ENCODE results near the gene DIAPH2. TPM values are rescaled to one million over a fixed set of nuclear protein-coding genes. Genes with fewer than 3 reads are reported as not detected.

The DIAPH2 gene
- total RNA-seq, 1 experiment from 2014 or later: 15.9 TPM

DNA sequence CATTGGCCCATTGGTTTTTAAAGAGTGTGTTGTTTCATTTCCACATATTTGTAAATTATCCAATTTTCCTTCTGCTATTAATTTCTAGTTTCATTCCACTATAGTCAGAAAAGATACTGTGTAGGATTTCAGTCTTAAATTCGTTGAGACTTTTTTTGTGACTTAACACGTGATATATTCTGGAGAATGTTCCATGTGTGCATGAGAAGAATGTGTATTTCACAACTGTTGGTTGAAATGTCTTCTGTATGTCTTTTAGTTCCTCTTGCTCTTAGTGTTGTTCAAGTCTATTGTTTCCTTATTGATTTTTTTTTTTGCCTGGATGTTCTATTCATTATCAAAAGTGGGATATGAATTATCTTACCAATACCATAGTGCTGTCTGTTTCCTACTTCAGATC, 806.0 kb downstream of the DIAPH2 start:
- no peak for DNase-seq (ENCODE audit: low spot score)

DNA sequence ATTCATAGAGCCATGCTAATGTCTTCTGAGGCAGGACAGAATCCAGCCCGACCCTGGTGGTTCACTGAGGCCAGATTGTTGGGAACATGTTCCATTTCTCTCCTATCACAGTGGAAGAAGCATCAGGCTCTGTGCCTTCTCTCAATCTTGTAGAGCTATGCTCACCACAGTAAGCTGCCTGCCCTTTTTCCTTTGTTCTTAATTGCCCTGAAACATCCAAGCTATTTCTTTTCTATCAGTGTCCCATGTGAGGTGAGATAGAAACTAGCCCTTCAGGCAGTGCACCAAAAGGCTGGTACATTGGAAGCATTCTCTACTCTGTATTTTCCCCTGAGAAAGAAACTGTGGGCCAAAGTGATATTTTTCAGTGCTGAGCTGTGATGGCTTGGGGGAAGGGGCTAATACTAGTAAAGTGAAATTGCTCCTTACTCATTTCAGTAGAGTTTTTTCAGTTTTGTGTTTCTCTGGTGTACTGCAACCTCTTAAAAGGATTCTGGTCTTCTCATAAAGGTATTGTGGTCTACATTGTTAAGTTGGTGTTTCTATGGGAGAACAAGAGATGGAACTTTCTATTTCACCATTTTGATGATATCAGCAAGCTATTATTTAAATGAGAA, 810.2 kb downstream of the DIAPH2 start:
- Mint-ChIP-seq H3K36me3 (0 out of 2 replicates have a peak, but pooled peaks cover 9% of the 10 kb centered on the region), H3K27ac (0 out of 2 replicates have a peak overlapping the region, but pooled peaks have one; percentile 77), H3K4me1 (peaks cover 8% of the 10 kb centered on the region), H3K27me3 (ENCODE audit: low read depth) (no peaks in the 10 kb centered on the region), H3K4me3 (no peak overlapping the region), H3K9me3 (peaks cover 10% of the 10 kb centered on the region)
- ChIA-PET POLR2A (no interaction called here), CTCF (no interaction called here)
- ATAC-seq (no peak), DNase-seq (ENCODE audit: low spot score) (no peak)
- no peak for TF ChIP-seq ZNF232 (CRISPR knock-in tag; IDR thresholded peaks at IDR 0.05)
- TF ChIP-seq, protein P1, sequence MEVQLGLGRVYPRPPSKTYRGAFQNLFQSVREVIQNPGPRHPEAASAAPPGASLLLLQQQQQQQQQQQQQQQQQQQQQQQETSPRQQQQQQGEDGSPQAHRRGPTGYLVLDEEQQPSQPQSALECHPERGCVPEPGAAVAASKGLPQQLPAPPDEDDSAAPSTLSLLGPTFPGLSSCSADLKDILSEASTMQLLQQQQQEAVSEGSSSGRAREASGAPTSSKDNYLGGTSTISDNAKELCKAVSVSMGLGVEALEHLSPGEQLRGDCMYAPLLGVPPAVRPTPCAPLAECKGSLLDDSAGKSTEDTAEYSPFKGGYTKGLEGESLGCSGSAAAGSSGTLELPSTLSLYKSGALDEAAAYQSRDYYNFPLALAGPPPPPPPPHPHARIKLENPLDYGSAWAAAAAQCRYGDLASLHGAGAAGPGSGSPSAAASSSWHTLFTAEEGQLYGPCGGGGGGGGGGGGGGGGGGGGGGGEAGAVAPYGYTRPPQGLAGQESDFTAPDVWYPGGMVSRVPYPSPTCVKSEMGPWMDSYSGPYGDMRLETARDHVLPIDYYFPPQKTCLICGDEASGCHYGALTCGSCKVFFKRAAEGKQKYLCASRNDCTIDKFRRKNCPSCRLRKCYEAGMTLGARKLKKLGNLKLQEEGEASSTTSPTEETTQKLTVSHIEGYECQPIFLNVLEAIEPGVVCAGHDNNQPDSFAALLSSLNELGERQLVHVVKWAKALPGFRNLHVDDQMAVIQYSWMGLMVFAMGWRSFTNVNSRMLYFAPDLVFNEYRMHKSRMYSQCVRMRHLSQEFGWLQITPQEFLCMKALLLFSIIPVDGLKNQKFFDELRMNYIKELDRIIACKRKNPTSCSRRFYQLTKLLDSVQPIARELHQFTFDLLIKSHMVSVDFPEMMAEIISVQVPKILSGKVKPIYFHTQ (CRISPR knock-in tag; IDR thresholded peaks at IDR 0.05): no peak
- TF ChIP-seq, protein P2, sequence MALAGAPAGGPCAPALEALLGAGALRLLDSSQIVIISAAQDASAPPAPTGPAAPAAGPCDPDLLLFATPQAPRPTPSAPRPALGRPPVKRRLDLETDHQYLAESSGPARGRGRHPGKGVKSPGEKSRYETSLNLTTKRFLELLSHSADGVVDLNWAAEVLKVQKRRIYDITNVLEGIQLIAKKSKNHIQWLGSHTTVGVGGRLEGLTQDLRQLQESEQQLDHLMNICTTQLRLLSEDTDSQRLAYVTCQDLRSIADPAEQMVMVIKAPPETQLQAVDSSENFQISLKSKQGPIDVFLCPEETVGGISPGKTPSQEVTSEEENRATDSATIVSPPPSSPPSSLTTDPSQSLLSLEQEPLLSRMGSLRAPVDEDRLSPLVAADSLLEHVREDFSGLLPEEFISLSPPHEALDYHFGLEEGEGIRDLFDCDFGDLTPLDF (CRISPR knock-in tag; IDR thresholded peaks at IDR 0.05): no peak
- TF ChIP-seq, protein P3, sequence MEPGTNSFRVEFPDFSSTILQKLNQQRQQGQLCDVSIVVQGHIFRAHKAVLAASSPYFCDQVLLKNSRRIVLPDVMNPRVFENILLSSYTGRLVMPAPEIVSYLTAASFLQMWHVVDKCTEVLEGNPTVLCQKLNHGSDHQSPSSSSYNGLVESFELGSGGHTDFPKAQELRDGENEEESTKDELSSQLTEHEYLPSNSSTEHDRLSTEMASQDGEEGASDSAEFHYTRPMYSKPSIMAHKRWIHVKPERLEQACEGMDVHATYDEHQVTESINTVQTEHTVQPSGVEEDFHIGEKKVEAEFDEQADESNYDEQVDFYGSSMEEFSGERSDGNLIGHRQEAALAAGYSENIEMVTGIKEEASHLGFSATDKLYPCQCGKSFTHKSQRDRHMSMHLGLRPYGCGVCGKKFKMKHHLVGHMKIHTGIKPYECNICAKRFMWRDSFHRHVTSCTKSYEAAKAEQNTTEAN (CRISPR knock-in tag; IDR thresholded peaks at IDR 0.05): no peak
- TF ChIP-seq, protein P4, sequence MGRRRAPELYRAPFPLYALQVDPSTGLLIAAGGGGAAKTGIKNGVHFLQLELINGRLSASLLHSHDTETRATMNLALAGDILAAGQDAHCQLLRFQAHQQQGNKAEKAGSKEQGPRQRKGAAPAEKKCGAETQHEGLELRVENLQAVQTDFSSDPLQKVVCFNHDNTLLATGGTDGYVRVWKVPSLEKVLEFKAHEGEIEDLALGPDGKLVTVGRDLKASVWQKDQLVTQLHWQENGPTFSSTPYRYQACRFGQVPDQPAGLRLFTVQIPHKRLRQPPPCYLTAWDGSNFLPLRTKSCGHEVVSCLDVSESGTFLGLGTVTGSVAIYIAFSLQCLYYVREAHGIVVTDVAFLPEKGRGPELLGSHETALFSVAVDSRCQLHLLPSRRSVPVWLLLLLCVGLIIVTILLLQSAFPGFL (CRISPR knock-in tag; IDR thresholded peaks at IDR 0.05; ENCODE audit: borderline replicate concordance): no peak
- TF ChIP-seq, protein P5, sequence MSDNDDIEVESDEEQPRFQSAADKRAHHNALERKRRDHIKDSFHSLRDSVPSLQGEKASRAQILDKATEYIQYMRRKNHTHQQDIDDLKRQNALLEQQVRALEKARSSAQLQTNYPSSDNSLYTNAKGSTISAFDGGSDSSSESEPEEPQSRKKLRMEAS (CRISPR knock-in tag; IDR thresholded peaks at IDR 0.05): no peak
- TF ChIP-seq TEAD4 (CRISPR knock-in tag; IDR thresholded peaks at IDR 0.05): no peak
- TF ChIP-seq CBFB (CRISPR knock-in tag; IDR thresholded peaks at IDR 0.05; ENCODE audit: low read depth): no peak
- TF ChIP-seq, protein P6, sequence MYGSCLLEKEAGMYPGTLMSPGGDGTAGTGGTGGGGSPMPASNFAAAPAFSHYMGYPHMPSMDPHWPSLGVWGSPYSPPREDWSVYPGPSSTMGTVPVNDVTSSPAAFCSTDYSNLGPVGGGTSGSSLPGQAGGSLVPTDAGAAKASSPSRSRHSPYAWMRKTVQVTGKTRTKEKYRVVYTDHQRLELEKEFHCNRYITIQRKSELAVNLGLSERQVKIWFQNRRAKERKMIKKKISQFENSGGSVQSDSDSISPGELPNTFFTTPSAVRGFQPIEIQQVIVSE (CRISPR knock-in tag; IDR thresholded peaks at IDR 0.05; ENCODE audit: borderline replicate concordance): no peak
- TF ChIP-seq, protein P7, sequence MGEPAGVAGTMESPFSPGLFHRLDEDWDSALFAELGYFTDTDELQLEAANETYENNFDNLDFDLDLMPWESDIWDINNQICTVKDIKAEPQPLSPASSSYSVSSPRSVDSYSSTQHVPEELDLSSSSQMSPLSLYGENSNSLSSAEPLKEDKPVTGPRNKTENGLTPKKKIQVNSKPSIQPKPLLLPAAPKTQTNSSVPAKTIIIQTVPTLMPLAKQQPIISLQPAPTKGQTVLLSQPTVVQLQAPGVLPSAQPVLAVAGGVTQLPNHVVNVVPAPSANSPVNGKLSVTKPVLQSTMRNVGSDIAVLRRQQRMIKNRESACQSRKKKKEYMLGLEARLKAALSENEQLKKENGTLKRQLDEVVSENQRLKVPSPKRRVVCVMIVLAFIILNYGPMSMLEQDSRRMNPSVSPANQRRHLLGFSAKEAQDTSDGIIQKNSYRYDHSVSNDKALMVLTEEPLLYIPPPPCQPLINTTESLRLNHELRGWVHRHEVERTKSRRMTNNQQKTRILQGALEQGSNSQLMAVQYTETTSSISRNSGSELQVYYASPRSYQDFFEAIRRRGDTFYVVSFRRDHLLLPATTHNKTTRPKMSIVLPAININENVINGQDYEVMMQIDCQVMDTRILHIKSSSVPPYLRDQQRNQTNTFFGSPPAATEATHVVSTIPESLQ (CRISPR knock-in tag; IDR thresholded peaks at IDR 0.05): no peak
- no peak for TF ChIP-seq ZNF219 (CRISPR knock-in tag; IDR thresholded peaks at IDR 0.05; ENCODE audit: borderline replicate concordance)
- TF ChIP-seq, protein P8, sequence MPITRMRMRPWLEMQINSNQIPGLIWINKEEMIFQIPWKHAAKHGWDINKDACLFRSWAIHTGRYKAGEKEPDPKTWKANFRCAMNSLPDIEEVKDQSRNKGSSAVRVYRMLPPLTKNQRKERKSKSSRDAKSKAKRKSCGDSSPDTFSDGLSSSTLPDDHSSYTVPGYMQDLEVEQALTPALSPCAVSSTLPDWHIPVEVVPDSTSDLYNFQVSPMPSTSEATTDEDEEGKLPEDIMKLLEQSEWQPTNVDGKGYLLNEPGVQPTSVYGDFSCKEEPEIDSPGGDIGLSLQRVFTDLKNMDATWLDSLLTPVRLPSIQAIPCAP (CRISPR knock-in tag; IDR thresholded peaks at IDR 0.05): no peak
- TF ChIP-seq TEAD1 (CRISPR knock-in tag; IDR thresholded peaks at IDR 0.05): no peak
- no peak for TF ChIP-seq NFYB (CRISPR knock-in tag; conservative IDR thresholded peaks at IDR 0.05; ENCODE audit: low read depth)
- TF ChIP-seq TP53 (CRISPR knock-in tag; IDR thresholded peaks at IDR 0.05): no peak
- TF ChIP-seq ZNF671 (CRISPR knock-in tag; IDR thresholded peaks at IDR 0.05): no peak
- TF ChIP-seq EMX1 (CRISPR knock-in tag; IDR thresholded peaks at IDR 0.05): no peak

More for the DNA sequence above, 806.0 kb downstream of the DIAPH2 start:
- TF ChIP-seq ETV6 (CRISPR knock-in tag; IDR thresholded peaks at IDR 0.05): no peak
- no peak for TF ChIP-seq MXD4 (CRISPR knock-in tag; IDR thresholded peaks at IDR 0.05; ENCODE audit: borderline replicate concordance)
- no peak for TF ChIP-seq JUN (CRISPR knock-in tag; IDR thresholded peaks at IDR 0.05)
- TF ChIP-seq, protein P9, sequence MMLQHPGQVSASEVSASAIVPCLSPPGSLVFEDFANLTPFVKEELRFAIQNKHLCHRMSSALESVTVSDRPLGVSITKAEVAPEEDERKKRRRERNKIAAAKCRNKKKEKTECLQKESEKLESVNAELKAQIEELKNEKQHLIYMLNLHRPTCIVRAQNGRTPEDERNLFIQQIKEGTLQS (CRISPR knock-in tag; conservative IDR thresholded peaks at IDR 0.05): no peak
- no peak for TF ChIP-seq FOXK1 (CRISPR knock-in tag; IDR thresholded peaks at IDR 0.05)
- TF ChIP-seq, protein P10, sequence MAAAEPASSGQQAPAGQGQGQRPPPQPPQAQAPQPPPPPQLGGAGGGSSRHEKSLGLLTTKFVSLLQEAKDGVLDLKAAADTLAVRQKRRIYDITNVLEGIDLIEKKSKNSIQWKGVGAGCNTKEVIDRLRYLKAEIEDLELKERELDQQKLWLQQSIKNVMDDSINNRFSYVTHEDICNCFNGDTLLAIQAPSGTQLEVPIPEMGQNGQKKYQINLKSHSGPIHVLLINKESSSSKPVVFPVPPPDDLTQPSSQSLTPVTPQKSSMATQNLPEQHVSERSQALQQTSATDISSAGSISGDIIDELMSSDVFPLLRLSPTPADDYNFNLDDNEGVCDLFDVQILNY (CRISPR knock-in tag; IDR thresholded peaks at IDR 0.05): no peak
- no peak for TF ChIP-seq ZNF416 (CRISPR knock-in tag; IDR thresholded peaks at IDR 0.05)
- TF ChIP-seq KAT7 (CRISPR knock-in tag; IDR thresholded peaks at IDR 0.05; ENCODE audit: borderline replicate concordance): no peak
- TF ChIP-seq NFE2L1 (CRISPR knock-in tag; IDR thresholded peaks at IDR 0.05): no peak
- TF ChIP-seq GRHL2 (CRISPR knock-in tag; IDR thresholded peaks at IDR 0.05; ENCODE audit: insufficient replicate concordance, severe bottlenecking): no peak
- no peak for TF ChIP-seq FOXP1 (CRISPR knock-in tag; IDR thresholded peaks at IDR 0.05; ENCODE audit: borderline replicate concordance)
- ChIA-PET POLR2A (no interaction called here), CTCF (no interaction called here)
- peaks cover 8% of the 10 kb centered on the region for H3K4me1 Mint-ChIP-seq
- H3K9me3 Mint-ChIP-seq: peaks cover 10% of the 10 kb centered on the region
- no peak overlapping the region for H3K4me3 Mint-ChIP-seq
- H3K27me3 Mint-ChIP-seq (ENCODE audit: low read depth): no peaks in the 10 kb centered on the region
- H3K27ac Mint-ChIP-seq: no peak overlapping the region
- H3K36me3 Mint-ChIP-seq: 0 out of 2 replicates have a peak, but pooled peaks cover 9% of the 10 kb centered on the region
- no peak for ATAC-seq
